Tibial nerve (tissue), 3 donors: ENCODE data around the gene AFF3.

ENCODE experiments used
- CTCF ChIP-seq, 5 experiments: fragments of 200-600 bp in 3 of 5; fragments of 450-650 bp in 2 of 5; sonication (generic) in 3 of 5; IDR thresholded peaks; one replicate each; pipeline ENCODE4 v1.5.1; 2016 to 2019; ENCODE audit warnings: antibody characterized with exemption in 5 of 5, mild to moderate bottlenecking in 3 of 5, moderate library complexity in 2 of 5
- POLR2A ChIP-seq, 2 donors: fragments of 450-650 bp; IDR thresholded peaks; one replicate each; pipeline ENCODE4 v1.6.1; 2017; ENCODE audit warnings: antibody characterized with exemption in 2 of 2, mild to moderate bottlenecking in 2 of 2, moderate library complexity in 2 of 2

GRCh38 chr2:100142393-100142792 lies at the start of gene AFF3:
- TF ChIP-seq CTCF (IDR thresholded peaks at IDR 0.05) = no peak
- no peak for TF ChIP-seq POLR2A (IDR thresholded peaks at IDR 0.05)
